NCI-H226 (cell line): Measurements from ENCODE around the gene NLRP7.
"Not testable (repeated sequence)": the region's sequence is repeated elsewhere in the genome, so short reads cannot be mapped to it uniquely, and the experiment has no call there.

Experiments
- DNase-seq: peaks from one replicate; pipeline ENCODE4 v3.0.0-alpha.2; 2015

Gene NLRP7

DNA sequence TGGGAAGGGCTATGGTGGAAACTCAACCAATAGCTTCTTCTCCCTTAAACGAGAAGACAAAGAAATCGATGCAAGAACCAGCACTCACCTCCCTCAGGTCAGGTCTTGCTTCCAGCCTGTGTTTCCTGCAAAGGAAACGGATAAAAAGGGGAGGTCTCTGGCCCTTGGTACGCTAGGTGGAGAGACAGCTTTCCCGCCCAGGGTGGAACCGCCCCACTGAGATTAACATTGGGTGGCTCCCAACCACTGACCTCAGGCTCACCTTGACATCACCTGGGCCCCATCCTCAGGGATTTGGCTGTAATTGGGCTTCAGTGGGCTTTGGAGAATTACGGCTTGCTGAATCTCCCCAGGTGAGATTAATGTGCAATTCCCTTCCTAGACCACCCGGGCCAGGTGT lies at the start of gene NLRP7:
TSS of gene NLRP7 (minus strand) at position 150 of the 400 bp plus-strand sequence.
- no peak for DNase-seq

GRCh38 chr19:54995561-54995960 lies 48.2 kb upstream of the NLRP7 start:
- DNase-seq, result no peak

DNA sequence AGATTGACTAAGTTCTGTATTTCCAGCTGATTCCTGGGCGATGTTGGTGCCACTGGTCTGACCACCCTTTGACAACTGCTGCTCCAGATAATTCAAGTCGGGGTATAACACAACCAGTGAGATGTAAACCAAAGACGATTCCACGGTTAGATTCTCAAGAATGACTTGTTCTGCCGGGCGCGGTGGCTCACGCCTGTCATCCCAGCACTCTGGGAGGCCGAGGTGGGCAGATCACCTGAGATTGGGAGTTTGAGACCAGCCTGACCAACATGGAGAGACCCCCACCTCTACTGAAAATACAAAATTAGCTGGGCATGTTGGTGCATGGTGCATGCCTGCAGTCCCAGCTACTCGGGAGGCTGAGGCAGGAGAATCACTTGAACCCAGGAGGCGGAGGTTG lies 42.2 kb upstream of the NLRP7 start:
- DNase-seq, result not testable (repeated sequence)

DNA sequence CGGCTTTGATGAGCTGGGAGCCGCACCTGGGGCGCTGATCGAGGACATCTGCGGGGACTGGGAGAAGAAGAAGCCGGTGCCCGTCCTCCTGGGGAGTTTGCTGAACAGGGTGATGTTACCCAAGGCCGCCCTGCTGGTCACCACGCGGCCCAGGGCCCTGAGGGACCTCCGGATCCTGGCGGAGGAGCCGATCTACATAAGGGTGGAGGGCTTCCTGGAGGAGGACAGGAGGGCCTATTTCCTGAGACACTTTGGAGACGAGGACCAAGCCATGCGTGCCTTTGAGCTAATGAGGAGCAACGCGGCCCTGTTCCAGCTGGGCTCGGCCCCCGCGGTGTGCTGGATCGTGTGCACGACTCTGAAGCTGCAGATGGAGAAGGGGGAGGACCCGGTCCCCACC lies 35.2 kb upstream of the NLRP7 start:
- DNase-seq, result not testable (repeated sequence)

- DNase-seq, result not testable (repeated sequence)
These were observed 26.1 kb upstream of the NLRP7 start for GRCh38 chr19:54973229-54974090.

DNA sequence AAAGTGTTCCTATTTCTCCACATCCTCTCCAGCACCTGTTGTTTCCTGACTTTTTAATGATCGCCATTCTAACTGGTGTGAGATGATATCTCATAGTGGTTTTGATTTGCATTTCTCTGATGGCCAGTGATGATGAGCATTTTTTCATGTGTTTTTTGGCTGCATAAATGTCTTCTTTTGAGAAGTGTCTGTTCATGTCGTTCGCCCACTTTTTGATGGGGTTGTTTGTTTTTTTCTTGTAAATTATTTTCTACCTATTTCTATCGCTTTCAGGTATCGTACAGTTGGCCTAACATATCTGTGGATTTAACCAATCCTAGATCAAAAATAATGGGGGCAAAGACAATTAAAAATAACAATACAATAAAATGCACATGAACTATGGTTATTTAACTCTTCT lies 24.1 kb upstream of the NLRP7 start:
- not testable (repeated sequence) for DNase-seq

GRCh38 chr19:54969647-54970046 lies 22.3 kb upstream of the NLRP7 start:
- no peak for DNase-seq

- no peak for DNase-seq
These were observed 20.3 kb upstream of the NLRP7 start for GRCh38 chr19:54967611-54968010.

GRCh38 chr19:54965055-54965454 lies 17.7 kb upstream of the NLRP7 start:
- DNase-seq, result not testable (repeated sequence)

- no peak for DNase-seq
These were observed 12.5 kb upstream of the NLRP7 start for GRCh38 chr19:54959840-54960239.

GRCh38 chr19:54955376-54955775 lies 8.0 kb upstream of the NLRP7 start:
- no peak for DNase-seq

GRCh38 chr19:54953345-54953713 lies 6.0 kb upstream of the NLRP7 start:
- not testable (repeated sequence) for DNase-seq

DNA sequence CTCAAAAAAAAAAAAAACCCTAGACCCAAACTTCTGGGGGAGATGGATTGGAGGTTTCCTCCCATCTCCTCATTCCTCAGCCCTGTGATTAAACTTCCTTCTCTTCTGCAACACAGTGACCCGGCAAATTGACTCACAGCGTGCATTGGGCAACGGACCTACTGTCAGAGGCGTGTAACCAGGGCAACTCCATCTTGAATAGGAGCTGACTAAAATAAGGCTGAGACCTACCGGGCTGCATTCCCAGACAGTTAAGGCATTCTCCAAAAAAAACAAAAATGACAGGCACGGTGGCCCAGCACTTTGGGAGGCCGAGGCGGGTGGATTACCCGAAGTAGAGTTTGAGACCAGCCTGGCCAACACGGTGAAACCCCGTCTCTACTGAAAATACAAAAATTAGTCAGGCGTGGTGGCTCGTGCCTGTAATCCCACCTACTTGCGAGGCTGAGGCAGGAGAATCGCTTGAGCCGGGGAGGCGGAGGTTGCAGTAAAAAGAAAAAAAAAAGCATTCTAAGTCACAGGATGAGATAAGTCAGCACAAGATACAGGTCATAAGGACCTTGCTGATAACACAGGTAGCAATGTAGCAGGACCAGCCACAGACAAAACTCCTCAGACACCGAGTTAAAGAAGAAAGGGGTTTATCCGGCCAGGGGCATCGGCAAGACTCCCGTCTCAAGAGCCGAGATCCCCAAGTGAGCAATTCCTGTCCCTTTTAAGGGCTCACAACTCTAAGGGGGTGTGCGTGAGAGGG lies 5.4 kb upstream of the NLRP7 start:
- peak; percentile 89 for DNase-seq

- not testable (repeated sequence) for DNase-seq
These were observed 3.2 kb upstream of the NLRP7 start for GRCh38 chr19:54950580-54950979.

DNA sequence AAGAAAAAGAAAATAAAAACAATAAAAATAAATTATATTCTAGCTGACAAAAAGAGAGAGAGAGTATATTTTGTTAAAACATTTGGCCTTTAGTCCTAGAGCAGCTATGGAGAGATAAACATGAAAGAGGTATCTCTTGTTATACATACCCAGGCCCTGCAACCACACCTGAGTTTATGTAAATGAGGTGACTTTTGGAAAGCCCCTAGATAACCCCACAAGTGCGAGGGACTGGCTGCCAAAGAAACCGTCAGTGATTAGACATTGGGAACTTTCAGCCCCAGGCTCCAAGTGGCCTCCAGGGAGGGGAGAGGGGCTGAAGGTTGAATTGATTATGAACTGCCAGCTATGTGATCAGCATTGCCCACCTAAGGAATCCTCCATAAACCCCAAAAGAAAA lies 2.1 kb upstream of the NLRP7 start:
- DNase-seq, result no peak

GRCh38 chr19:54943772-54944361 lies 3.5 kb downstream of the NLRP7 start:
- not testable (repeated sequence) for DNase-seq

GRCh38 chr19:54939538-54939937 lies 7.8 kb downstream of the NLRP7 start:
- DNase-seq, result not testable (repeated sequence)

DNA sequence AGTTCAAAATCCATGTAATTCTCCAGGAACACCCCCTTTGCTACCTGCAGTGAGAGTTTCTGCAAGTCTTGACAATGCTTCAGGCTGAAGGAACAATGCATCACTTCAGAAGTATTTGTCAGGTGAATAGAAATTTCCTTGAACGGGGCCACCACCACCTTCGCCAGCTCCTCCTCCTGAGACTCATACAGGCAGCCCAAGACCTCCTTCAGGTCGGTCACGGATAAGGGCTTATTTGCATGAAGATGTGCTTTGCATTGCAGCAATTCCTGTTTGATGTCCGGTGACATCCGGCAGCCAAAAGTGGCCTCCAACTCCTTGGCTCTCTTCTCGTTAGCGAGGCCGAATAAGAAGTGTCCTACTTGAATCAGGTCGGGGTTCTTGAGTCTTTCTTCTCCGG lies 8.4 kb downstream of the NLRP7 start:
- DNase-seq, result no peak

- no peak for DNase-seq
These were observed 9.4 kb downstream of the NLRP7 start for GRCh38 chr19:54937926-54938325.

DNA sequence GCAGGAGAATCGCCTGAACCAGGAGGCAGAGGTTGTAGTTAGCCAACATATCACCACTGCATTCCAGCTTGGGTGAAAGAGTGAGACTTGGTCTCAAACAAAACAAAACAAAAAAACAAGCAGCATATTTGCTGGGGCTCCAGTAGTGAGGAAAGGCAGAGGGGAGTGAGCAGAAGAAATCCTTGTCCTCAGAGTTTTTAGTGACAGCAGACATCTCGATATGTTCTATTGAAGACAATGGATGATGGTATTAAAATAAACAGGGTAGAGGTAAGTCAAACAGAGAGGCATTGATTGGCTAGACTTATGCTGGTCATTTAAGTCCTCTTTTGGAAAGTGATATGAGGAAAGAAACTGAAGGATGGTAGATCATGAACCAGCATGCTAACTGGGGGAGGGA lies 19.0 kb downstream of the NLRP7 start:
- no peak for DNase-seq

DNA sequence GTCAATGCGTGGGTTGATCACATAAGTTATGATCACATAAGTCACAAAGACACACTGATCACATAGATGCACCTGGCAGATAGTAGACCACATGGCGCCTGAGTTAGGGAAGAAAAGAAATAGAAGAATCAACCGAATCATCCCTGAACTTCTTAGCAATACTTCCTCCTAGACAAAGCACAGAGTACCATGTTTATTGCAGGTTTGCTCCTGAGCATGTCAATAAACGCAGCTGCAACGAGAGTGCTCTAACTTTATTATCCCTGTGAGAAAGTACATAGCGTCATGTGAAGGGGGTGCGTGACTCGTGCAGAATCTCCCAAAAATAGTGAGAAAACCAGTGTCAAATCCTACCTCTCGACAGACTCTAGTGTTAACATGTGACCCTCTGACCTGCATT lies 24.1 kb downstream of the NLRP7 start:
- DNase-seq, result no peak

GRCh38 chr19:54921082-54921481 lies 26.2 kb downstream of the NLRP7 start:
- DNase-seq, result no peak

- DNase-seq, result not testable (repeated sequence)
These were observed 27.4 kb downstream of the NLRP7 start for GRCh38 chr19:54919646-54920563.
